Measurements from ENCODE around the gene PAPPA.

PAPPA gene

DNA sequence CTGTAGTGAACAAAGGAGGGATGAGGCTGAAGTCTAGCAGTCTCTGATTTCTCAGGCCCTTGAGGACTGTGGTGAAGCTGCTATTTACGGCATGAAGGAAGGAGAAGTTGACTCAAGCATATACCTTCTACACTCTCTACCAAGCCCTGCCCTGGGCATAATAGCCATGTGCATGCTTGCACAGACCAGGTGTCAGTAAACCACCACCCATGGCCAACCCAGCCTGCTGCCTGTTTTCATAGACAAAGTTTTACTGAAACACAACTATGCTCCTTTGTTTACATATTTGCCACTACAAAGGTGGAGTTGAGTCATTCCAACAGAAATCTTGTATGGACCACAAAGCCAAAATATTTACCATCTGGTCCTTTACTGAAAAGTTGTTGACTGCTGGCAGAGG lies 126.9 kb downstream of the PAPPA start:
- DNase-seq, result no peak

DNA sequence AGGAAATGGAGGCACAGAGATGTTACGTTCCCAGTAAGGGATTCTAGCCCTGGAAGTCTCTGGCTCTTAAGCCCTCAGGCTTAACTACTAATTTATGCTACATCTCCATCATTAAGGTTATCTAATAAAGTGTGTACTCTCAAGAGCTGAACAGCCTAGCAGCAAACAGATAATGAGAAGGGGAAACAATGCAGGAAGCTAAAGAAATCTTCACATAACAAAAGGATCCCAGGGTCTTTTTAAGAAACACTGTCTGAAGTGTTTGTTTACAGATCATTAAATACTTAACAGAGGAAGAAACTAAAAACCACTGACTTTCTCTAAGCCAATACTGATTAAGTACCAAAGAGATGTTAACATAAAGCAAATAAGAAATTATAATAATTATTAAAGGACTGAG lies 129.0 kb downstream of the PAPPA start:
- no peak for DNase-seq

DNA sequence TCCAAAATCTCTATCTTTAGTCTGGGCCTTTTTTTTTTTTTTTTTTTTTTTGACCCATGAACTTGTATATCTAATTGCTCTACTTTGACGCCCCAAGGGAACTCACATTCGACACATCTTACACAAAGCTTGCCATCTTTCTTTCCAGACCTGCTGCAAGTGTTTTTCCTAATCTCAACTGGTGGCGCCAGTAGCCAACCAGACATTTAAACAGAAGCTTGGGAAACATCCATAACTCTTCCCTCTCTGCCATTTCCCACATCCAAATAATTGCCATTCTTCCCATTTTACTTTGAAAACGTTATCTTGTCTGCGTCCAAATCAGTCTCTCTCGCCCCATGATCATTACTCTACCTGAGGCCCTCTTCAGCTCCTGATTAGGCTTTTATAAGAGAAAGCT lies 130.9 kb downstream of the PAPPA start:
- DNase-seq, result no peak

DNA sequence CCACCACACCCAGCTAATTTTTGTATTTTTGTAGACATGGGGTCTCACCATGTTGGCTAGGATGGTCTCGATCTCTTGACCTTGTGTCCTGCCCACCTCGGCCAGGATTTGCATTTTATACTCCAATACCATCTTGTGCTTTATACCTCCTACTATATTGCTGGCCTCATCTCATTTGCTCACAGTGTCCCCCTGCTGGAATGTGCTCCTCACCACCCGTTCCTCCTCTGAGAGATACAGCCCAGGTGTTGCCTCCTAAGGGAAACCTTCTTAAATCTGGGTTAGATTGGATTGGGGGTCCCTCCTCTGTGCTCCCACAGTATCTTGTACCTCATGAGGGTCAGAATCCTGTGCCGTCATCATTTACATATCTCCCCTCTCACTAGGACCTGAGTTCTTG lies 131.7 kb downstream of the PAPPA start:
- no peak for DNase-seq

DNA sequence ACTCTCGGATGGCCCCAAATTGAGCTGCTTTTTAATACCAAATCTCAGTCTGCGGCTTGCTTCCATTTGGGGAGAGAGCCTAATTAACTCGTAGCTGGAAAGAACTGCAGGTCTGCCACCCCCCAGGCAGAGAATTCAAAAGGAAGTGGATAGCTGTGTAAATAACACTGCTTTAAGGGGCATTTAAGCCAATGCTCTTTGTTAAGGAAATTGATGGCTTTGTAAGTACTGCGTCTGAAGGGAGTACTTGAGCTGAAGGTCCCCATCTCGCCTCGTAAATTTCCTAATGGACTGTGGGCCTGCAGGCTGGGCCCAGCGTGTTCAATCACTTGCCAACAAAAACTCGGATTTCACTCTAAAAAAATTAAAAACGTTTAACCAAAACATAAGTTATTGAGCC lies 132.7 kb downstream of the PAPPA start:
- DNase-seq, result no peak

DNA sequence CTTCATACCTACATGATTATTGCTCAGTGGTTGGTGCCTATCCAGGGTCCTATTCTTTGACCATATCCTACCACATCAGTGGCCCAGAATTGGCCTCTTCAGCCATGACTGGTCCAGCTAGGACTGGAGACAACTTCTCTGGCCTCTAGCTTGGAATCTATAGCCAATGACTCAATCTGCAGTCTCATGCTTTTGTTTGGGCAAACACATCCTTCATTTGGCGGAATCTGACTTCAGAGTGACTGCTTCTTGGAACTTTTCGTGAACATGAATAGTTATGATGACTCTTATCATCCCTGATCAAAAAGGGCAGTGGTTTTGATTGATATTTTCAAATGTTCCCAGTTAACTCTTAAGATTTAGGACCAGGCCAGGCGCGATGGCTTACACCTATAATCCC lies 134.1 kb downstream of the PAPPA start:
- no peak for DNase-seq

DNA sequence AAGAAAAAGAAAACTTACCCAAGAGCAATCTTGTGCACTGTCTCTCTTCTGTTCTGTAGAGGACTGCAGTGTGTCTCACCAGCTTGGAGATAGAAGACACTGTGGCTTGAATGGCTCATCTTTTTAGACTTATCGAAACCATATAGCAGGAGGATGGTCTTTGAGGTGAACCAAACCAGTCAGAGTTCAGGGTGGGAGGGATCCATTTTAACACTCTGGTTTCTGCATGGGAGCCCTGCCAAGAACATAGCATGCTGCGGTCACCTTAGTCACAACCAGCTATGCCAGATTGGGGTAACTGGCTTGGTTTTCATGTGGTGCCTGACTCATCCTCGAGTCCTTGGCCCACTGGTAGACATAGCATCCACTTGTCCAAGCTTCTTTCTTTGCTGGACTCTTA lies 135.1 kb downstream of the PAPPA start:
- no peak for DNase-seq

DNA sequence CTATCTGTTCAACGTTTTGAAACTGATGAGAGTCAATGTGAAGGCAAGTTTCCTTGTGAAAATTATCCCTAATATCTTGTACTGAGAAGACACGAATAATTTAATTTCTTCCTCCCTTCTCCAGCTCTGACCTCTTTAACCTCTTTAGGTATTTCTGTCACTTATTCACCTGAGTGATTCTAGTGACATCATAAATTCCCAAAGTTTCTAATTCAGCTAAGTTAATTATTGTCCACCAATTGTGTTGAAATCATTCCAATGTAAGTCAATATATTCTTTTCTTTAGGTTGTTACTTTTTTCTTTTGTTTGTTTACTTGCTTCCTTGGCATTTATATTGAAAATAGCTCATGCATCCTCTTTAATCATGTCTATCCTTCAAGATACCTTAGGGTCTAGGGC lies 143.8 kb downstream of the PAPPA start:
- no peak for DNase-seq

DNA sequence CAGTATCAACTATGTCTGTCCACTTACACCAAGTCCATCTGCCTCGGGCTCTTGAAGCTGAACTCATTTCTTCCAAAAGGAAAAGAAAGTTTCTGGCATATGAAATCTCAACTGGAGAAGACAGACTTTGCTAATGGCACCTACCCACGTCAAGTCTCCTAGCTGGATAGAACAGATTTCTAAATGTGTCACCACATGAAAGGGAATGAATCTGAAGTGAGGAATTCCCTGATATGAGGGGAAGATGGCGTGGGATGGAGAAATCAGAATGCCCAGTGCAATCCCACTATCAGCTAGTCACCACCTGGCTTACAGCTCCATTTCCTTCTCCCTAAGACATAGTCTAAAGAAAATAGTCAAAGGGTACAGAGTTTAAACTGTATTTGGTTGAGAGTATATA lies 144.7 kb downstream of the PAPPA start:
- no peak for DNase-seq

DNA sequence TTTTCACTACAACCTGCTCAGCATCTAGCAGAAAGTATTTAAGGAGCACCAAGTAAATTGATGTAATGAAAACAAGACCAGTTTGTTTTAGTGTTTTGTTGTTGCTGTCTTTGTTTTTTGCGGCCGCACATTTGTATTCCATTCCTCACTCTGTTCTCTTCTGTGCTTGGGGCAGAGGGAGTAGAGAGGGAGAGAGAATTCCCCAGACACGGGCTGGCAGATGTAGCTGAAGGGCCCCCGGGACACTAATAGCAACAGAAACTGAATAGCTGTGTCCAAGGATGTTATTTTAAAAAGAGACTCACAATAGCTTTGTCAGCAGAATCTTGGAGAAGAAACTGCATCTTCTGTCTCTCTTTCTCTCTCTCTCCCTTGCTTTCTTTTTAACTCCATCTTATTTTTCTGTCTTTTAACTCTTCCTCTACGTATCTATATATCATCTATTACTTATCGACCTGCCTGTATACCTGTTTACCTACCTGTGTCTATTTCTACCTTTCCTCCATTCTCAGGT lies 145.3 kb downstream of the PAPPA start:
- DNase-seq, result no peak

DNA sequence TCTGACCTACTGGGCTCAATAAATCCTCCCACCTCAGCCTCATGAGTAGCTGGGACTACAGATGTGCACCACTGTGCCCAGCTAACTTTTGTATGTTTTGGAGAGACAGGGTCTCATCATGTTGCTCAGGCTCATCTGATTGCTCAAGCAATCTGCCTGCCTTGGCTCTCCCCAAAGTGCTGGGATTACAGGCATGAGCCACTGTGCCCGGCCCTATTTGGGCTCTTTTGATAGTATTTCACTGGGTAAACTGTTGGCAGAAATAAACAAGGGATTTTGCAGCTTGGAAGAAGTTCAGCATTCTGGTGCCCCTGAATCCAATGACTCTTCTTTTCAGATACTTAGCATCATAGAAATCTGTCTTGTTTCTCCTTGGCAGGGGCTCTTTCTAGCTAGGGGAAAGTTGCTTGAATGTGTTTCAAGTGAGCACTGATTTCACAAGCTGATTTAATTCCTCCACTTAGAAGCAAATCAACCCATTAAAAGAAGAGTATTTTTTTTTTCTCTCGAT lies 146.8 kb downstream of the PAPPA start:
- DNase-seq, result no peak

DNA sequence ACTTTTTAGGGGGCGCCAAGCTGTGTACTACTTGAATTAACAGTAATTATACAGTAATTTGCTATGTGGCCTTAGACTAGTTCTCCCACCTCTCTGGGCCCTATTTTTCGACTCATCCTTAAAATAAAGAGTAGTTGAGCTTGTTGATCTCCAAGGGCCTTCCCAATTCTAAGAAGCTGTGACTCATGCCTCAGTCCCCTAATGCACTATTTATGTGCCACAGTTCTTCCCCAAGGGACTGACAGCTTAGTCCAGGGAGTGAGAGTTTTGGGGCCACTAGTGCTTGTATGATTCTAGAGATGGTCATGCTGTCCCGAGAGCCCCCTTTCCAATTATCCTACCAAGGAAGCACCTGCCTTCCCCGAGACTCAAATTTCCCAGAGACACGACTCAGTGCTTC lies 149.7 kb downstream of the PAPPA start:
- no peak for DNase-seq

DNA sequence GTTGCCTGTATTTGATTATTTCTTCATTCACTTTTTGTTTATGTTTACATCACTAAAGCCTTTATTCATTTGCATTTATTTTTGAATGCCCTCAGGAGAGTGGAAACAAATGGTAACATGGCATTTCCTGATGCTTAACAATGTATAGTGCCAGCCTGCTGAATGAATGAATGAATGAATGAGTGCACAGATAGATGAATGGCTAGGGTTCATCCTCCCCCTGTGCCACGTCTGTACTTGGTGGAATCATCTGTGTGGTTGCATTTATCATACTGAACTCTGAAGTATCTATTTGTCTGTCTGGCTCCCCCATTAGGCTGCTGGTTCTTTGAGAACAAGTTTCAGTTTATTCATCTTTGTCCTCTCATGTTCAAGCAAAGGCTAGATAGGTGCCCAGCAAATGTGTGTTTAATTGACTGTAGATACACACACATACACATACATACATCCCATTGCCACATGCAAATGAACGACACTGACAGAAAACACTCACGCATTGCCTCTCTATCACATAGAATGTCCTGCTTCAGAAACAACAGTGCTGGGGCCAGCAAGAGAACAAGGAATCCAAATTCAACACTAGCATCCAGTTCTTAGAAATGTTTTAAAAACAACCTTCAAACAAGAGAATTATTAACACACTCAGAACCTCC lies 150.4 kb downstream of the PAPPA start:
- DNase-seq, result no peak

DNA sequence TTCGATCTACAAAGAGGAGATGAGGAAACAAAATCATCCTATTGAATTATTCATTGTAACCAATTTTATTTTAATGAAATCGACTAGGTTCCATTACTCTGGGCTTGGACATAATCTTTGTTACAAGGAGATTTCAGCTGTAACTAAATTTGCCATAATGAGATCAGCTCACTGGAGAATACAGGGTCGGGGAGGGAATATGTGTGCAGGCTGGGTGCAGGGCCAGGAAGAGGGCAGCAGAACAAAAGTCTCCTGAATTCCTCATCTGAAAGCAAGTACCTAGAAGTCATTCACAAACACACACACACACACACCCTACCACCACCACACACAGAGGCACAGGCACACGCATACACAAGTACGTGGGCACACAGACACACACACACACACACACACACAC lies 151.2 kb downstream of the PAPPA start:
- no peak for DNase-seq

DNA sequence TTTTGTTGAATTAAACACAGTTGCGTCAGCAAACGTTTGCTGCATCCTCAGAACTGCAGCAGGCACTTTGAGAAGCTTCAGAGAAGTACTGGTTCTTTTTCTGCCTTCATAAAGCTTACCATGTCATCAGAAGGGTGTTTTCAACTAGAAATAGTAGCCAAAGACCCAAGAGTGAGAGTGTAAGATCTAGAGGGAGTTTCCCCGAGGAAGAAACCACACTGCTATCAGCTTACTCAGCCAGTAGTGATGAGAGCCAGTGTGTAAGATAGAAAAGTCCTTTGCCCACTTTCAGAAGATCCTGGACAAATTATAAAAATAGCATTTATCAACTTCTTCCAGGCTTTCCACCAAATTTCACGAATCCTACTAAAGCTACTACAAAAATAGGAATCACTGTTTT lies 154.5 kb downstream of the PAPPA start:
- no peak for DNase-seq

DNA sequence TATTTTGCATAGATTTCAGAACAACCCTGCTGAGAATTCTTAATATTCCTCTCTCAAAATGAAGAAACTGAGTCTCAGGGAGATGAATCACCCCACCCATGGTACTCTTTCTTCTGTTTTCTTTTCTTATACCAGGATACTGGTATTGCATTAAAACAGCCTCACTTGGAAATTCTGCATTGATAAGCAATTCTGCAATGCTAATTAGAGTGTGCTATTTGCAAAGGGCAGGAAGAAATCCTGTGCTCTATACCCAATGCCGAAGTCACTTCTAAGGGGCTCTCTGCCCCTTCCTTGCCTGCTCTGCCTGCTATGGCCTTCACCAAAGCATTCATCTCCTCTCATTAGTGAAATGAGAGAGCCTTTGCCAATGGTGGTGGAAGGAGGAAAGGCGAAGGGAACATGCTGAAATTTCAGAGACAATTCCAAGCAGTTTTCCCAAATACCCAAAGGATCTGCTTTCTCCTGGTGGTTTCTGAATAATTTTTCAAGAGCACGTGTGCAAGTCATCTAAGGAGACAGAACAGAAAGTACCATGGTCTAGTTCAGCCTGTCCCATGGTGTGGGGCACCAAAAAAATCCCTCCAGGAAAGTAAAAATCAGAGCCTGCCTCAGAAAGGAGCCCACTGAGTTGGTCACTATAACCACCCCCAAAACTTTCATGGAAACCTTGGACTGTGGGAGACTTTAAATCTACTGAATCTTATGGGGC lies 156.5 kb downstream of the PAPPA start:
- no peak for DNase-seq

DNA sequence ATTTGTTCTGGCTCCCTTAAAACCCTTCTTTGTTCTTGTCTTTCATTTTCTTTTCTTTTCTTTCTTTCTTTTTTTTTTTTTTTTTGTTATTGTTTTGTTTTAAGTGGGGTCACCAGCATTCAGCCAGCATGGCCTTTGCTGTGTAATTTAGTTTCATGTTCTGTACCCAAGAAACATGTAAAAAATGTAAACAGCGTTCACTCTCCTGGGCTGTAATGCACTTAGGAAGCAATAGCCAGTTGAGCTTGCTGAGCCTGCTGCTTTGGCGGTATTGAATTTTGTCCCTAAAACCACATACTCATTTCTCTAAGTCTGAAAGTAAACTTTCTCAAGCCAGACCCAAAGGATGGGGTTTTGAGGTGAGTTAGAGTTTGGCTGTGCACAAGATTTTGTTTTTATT lies 158.6 kb downstream of the PAPPA start:
- DNase-seq, result no peak

DNA sequence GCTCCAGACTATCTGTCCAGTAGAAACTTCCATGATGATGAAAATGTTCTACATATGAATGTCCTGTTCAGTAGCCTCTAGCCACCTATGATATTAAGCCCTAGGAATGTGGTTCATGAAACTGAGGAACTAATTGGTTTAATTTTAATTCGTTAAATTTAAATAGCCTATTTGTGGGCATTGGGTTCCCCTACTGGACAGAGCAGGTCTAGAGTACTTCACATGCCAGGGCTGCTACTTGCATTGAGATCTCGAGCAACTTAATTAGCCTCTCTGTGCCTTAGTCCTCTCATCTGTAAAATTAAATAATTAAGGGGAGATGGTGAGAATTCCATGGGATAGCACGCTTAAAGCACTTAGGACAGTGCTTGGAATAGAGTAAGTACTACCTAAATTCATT lies 160.0 kb downstream of the PAPPA start:
- DNase-seq, result no peak

DNA sequence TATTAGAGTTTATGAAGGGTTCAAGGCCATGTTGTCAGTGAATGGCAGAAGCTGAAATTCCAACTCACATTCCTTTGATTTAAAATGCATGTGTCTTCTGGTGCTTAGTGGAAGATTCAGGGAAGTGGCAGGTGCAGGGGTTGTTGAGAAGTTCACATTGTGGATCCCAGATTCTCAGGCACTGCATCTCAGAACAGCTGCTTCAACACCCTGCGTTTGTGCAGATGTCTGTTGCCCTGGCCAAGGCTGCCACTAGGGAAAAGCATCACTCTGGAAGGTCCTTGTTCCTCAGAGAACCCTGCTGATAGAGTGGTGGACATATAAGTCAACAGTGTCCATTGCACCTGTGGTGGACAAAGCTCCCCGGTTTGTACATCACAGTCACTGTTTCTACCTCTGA lies 162.7 kb downstream of the PAPPA start:
- no peak for DNase-seq

DNA sequence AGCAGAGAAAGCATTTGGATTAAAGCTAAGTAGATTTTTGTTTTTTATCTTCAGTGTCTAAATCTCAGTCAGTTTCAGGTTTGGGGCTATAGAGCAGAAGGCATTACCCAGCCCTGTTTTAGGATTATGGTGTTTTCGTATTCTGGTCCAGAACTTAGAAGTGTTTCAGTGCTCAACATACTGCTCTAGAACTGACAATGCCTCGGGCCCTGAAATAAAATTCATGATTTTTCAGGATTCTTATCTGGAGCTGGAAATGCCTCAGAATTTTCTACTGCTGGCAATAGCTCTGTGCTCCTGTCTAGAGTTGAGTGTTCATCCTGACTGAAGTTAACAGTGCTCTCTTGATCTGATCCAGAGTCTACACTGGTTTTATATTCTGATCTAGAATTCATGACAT lies 163.9 kb downstream of the PAPPA start:
- DNase-seq, result no peak

DNA sequence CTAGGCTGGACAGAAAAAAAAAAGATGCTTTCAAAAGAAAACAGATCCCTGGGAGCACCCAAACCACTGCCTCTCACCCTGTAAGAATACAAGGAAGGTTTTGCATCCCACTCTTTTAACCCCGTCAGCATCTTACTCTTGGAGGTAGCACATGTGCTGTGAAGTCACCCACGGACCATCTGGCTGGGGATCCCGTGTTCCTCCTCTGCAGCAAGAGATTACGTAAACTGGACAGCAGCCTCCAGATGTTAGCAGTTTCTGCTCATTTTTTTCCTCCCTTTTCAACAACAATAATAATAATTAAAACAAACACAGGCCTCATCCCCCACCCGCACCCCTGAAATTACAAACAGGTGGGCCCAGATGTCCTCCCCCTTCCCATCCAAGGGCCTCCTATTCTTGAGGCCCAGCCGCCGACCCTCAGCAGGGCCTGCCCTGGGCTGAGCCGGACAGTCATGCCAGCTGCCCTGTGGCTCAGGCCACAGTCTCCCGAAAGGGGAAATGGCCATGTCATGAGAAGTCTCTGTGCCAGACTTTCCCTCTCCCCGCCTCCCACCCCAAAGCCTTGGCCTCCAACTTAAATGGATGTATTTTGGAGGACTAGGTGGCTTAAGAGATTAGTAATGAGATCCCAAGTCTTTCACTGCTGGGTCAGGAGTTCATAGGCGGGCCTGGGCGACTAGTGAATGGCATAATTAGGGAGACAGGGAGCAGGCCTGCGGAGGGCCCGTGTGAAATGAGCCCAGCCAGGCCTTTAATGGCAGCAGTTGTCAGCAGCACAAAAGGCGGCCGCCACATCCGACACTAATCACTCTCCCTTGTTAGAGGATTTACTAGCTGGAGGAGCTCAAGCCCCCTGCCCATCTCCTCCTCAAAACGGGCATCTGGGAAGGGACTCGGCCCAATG lies 165.1 kb downstream of the PAPPA start:
- DNase-seq, result no peak

DNA sequence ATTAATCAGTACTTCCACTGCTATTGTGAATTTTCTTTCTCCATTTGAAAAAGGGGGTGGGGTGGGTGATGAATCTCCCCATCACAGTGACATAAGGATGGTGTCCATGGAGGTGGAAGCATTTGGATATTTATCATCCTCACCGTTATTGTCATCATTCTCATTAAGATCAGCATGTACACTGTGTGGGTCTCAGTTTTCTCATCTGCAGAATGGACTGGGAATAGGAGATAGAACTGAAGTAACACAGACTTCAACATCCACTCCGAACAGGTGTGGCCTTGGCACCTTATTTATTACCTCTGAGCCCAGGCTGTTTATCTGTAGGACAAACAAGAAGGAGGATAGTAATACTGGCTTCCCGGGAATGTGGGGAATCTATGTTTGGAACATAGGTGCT lies 165.9 kb downstream of the PAPPA start:
- no peak for DNase-seq

DNA sequence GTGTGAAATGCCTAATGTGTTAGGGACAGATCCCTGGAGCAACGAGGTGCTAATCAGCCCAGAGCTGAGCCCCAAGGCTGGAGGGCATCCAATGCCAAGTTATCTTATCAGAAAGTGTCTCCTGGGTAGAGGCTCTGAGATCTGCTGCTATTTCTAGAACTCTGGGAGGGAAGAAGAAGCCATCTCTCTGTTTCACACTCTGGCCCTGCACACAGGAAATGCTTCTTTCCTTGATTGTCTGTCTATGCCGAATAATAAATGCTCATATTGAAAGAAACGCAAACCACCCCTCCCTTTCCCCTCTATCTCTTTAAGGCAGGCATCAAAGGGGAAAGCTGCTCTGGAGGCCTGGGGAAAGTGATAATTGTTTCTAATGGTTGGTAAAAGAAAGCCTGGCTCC lies 166.7 kb downstream of the PAPPA start:
- no peak for DNase-seq

DNA sequence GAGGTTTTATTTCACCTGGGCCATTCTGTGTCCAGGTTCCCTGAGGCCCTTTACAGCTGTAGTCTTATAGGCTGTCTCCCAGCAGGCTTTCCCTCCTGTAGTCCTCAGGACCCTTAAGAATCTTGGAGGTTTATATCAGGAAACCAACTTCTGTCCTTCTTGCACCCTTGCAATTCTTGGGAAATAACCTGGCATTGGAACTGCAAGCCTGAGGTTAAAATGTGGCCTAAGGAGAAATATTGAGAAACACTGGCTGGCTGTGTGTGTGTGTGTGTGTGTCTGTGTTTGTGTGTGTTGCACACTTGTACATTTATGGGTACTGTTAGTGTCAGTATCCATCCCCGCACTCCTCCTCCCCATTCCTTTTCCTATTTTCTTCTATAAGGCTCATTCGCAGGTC lies 168.9 kb downstream of the PAPPA start:
- DNase-seq, result no peak
